Kidney (tissue), 14 donors: Measurements from ENCODE around the gene SPATA24. TPM values are rescaled to one million over a fixed set of nuclear protein-coding genes. Genes with fewer than 3 reads are reported as not detected.

Experiments used
- DNase-seq, 5 donors: peaks; one replicate each; pipeline ENCODE4 v3.0.0-alpha.2; 2013 to 2020
- FAIRE-seq: peaks from 2 replicates; lab custom pipeline; 2012; peaks lifted over from hg19 to GRCh38; lab: Jason Lieb, UNC
- H3K27ac ChIP-seq, 2 donors: one replicate each; pipeline ENCODE4 v1.7.0; 2013; ENCODE audit warnings: low read depth in 2 of 2, low read length in 2 of 2, inconsistent platforms in 1 of 2
- H3K27me3 ChIP-seq: one replicate; pipeline ENCODE4 v1.7.1; 2013; ENCODE audit warnings: low read length, inconsistent platforms; ENCODE audit not compliant: control insufficient read depth, insufficient read depth
- H3K36me3 ChIP-seq, 3 donors: one replicate each; pipeline versions ENCODE4 v1.7.0 to v1.7.1; 2013; ENCODE audit warnings: low read length in 3 of 3, control low read depth in 1 of 3, inconsistent platforms in 1 of 3; ENCODE audit not compliant: insufficient read depth in 3 of 3, control insufficient read depth in 2 of 3
- H3K4me1 ChIP-seq, 3 donors: one replicate each; pipeline versions ENCODE4 v1.7.0 to v1.7.1; 2013; ENCODE audit warnings: low read length in 3 of 3, inconsistent platforms in 1 of 3, low read depth in 1 of 3; ENCODE audit not compliant: control insufficient read depth in 2 of 3, insufficient read depth in 2 of 3
- H3K4me3 ChIP-seq, 3 donors: one replicate each; pipeline versions ENCODE4 v1.7.0 to v1.8.1; 2013; ENCODE audit warnings: low read length in 3 of 3, control low read depth in 1 of 3, inconsistent platforms in 1 of 3
- H3K9ac ChIP-seq, 3 donors: one replicate each; pipeline versions ENCODE4 v1.7.0 to v1.7.1; 2013; ENCODE audit warnings: low read length in 3 of 3, control low read depth in 1 of 3, inconsistent platforms in 1 of 3
- H3K9me3 ChIP-seq, 3 donors: one replicate each; pipeline versions ENCODE4 v1.7.0 to v1.7.1; 2013; ENCODE audit warnings: low read length in 3 of 3, control low read depth in 1 of 3, inconsistent platforms in 1 of 3; ENCODE audit not compliant: control insufficient read depth in 2 of 3, insufficient read depth in 1 of 3
- intact Hi-C: fragments of 100-400 bp; cut with DNase I; formaldehyde crosslinking; loops from one replicate; pipeline ENCODE4 v1.11.1; 2022
- polyA plus RNA-seq: library from polyadenylated mRNA; stranded (reverse); fragments of 350-450 nt; fragmentation: Illumina TruSeq; extraction: RNeasy Lipid Tissue Mini Kit (QIAGEN cat#74804); gene quantifications from one replicate; pipeline ENCODE4 v1.2.3, GENCODE V29; 2014; ENCODE audit warnings: low read depth, low replicate concordance; ENCODE audit not compliant: insufficient read depth
- total RNA-seq: library from RNA; stranded (reverse); fragmentation: NEBNext Ultra II Directional; extraction: Animal tissue kit (Norgen Biotek cat#: 25700); gene quantifications from one replicate; pipeline ENCODE4 v1.2.1, GENCODE V29; 2021
- TF ChIP-seq, protein P1 (sequence below): IDR thresholded peaks from 3 replicates; pipeline ENCODE4 v1.5.1; 2012; ENCODE audit warnings: mild to moderate bottlenecking, moderate library complexity, borderline replicate concordance; ENCODE audit not compliant: insufficient read depth; ENCODE audit errors: extremely low read depth
- donor health status: control.
- donor health status: control.
- donor health status: control.
- donor health status: control.
- donor health status: control.
- donor health status: DM: yes; HTN: yes; CAD: no.
- donor health status: Normal renal cell carcinoma (clear cell type).

The SPATA24 gene
- total and polyA plus RNA-seq, 2 donors from 2014 or later: 6.8 to 21.6 TPM

DNA sequence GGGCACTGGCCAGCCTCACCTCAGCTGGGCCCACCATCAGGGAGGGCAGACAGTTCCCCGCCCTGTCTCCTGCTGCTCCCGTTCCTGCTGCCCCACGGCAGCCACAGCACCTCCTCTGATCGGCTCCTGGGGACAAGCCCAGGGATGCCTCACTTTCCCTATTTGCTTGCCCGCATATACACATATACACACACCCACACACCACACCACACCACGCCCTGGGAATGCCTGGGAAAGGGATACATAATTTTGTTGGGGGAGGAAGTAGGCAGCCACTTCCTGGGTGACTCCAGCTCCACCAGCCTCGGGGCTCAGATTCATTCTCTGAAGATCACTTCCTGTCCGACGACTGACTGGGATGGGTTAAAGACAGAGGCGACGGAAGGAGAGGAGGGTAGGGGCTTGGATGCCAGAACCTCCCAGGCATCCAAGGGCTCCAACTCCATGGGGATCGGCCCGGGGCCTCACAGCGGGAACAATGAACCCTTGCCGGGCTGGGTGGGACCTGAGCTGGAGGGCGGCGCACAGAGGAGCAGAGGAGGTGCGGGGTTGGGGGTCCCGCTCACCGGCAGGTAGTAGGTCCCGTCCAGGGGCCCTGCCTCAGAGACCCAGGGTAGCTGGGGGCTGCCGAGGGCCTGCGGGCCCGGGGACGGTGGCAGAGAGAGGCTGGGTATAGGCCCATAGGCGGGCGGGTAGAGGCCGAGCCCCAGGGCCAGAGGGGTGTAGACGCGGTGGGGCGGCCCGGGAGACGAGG is 12.1 kb downstream of the SPATA24 start:
- peaks cover 0 to 18% (median 3%) of the 10 kb centered on the region in 3 donors for H3K4me1 ChIP-seq
- H3K4me3 ChIP-seq: no peak overlapping the region
- no peaks in the 10 kb centered on the region for H3K9me3 ChIP-seq
- TF ChIP-seq, protein P1, sequence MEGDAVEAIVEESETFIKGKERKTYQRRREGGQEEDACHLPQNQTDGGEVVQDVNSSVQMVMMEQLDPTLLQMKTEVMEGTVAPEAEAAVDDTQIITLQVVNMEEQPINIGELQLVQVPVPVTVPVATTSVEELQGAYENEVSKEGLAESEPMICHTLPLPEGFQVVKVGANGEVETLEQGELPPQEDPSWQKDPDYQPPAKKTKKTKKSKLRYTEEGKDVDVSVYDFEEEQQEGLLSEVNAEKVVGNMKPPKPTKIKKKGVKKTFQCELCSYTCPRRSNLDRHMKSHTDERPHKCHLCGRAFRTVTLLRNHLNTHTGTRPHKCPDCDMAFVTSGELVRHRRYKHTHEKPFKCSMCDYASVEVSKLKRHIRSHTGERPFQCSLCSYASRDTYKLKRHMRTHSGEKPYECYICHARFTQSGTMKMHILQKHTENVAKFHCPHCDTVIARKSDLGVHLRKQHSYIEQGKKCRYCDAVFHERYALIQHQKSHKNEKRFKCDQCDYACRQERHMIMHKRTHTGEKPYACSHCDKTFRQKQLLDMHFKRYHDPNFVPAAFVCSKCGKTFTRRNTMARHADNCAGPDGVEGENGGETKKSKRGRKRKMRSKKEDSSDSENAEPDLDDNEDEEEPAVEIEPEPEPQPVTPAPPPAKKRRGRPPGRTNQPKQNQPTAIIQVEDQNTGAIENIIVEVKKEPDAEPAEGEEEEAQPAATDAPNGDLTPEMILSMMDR: no peak
- intact Hi-C loops: no loop called here
- H3K9ac ChIP-seq: no peak overlapping the region
- FAIRE-seq: no peak
- peaks cover 8% of the 10 kb centered on the region for H3K27me3 ChIP-seq
- H3K27ac ChIP-seq: no peak overlapping the region
- no peaks in the 10 kb centered on the region for H3K36me3 ChIP-seq
- DNase-seq: no peak

GRCh38 chr5:139390639-139391569 is 13.0 kb downstream of the SPATA24 start:
- Histone ChIP-seq H3K36me3 (no peaks in the 10 kb centered on the region), H3K4me1 (peaks cover 0 to 18% (median 3%) of the 10 kb centered on the region in 3 donors), H3K4me3 (no peak overlapping the region), H3K9ac (no peak overlapping the region), H3K9me3 (no peaks in the 10 kb centered on the region), H3K27ac (no peak overlapping the region), H3K27me3 (peaks cover 8% of the 10 kb centered on the region)
- intact Hi-C loops: no loop called here
- peak in 1 of 5 donors; percentile 54 for DNase-seq
- FAIRE-seq: no peak
- TF ChIP-seq, protein P1: no peak

- DNase-seq (peak in 1 of 5 donors; percentile 46), FAIRE-seq (no peak)
- peaks cover 0 to 13% (median 0%) of the 10 kb centered on the region in 3 donors for H3K4me1 ChIP-seq
- intact Hi-C loops: no loop called here
- no peaks in the 10 kb centered on the region for H3K9me3 ChIP-seq
- H3K27ac ChIP-seq: no peak within 1 kb of the TSS
- H3K4me3 ChIP-seq: no peak within 1 kb of the TSS
- H3K9ac ChIP-seq: no peak within 1 kb of the TSS
- H3K27me3 ChIP-seq: peaks cover 4% of the 10 kb centered on the region
- TF ChIP-seq, protein P1: no peak
- H3K36me3 ChIP-seq: no peaks in the 10 kb centered on the region
Measured at GRCh38 chr5:139389701-139390638, 13.9 kb downstream of the SPATA24 start, which contains the start of gene MZB1. MZB1 (minus strand) TSS chr5:139389913; CDS start chr5:139389856, 57 bp downstream.
